GM18873 (cell line): ENCODE data around the gene DENND1B.
A peak's percentile ranks its signal among the peaks of the same experiment; 100 is the strongest.
"Not testable (repeated sequence)": the region's sequence is repeated elsewhere in the genome, so short reads cannot be mapped to it uniquely, and the experiment has no call there.

Experiments
- ATAC-seq: cut with Tn5 transposase; IDR thresholded peaks from one replicate; pipeline ENCODE4 v1.9.1; 2021; ENCODE audit warnings: mild to moderate bottlenecking, moderate library complexity, moderate number of reproducible peaks; ENCODE audit not compliant: unreplicated experiment, low FRiP score

DENND1B gene

GRCh38 chr1:197577580-197577979 is 197.7 kb downstream of the DENND1B start:
- no peak for ATAC-seq

GRCh38 chr1:197575531-197575930 is 199.7 kb downstream of the DENND1B start:
- not testable (repeated sequence) for ATAC-seq

GRCh38 chr1:197572169-197572568 is 203.1 kb downstream of the DENND1B start:
- ATAC-seq: no peak

- ATAC-seq: no peak
Measured at GRCh38 chr1:197567442-197567841, 207.8 kb downstream of the DENND1B start.

- ATAC-seq: no peak
Measured at GRCh38 chr1:197561041-197561440, 214.2 kb downstream of the DENND1B start.

GRCh38 chr1:197559655-197560054 is 215.6 kb downstream of the DENND1B start:
- no peak for ATAC-seq

GRCh38 chr1:197559244-197559643 is 216.0 kb downstream of the DENND1B start:
- ATAC-seq: no peak

- ATAC-seq: no peak
Measured at GRCh38 chr1:197557302-197557701, 218.0 kb downstream of the DENND1B start.

GRCh38 chr1:197553281-197553680 is 222.0 kb downstream of the DENND1B start:
- ATAC-seq: no peak

GRCh38 chr1:197546989-197547388 is 228.3 kb downstream of the DENND1B start:
- no peak for ATAC-seq

- no peak for ATAC-seq
Measured at GRCh38 chr1:197544553-197544952, 230.7 kb downstream of the DENND1B start.

- no peak for ATAC-seq
Measured at GRCh38 chr1:197544130-197544529, 231.2 kb downstream of the DENND1B start.

GRCh38 chr1:197541411-197541810 is 233.9 kb downstream of the DENND1B start:
- no peak for ATAC-seq

- no peak for ATAC-seq
Measured at GRCh38 chr1:197526736-197527371, 248.4 kb downstream of the DENND1B start.

GRCh38 chr1:197521118-197521739 is 254.1 kb downstream of the DENND1B start:
- ATAC-seq: peak; percentile 39

- no peak for ATAC-seq
Measured at GRCh38 chr1:197519741-197520334, 255.4 kb downstream of the DENND1B start.

- ATAC-seq: no peak
Measured at GRCh38 chr1:197515421-197515820, 259.9 kb downstream of the DENND1B start.

GRCh38 chr1:197510691-197511378 is 264.4 kb downstream of the DENND1B start:
- ATAC-seq: no peak

GRCh38 chr1:197496722-197497121 is 278.6 kb downstream of the DENND1B start:
- ATAC-seq: no peak

GRCh38 chr1:197491505-197491904 is 283.8 kb downstream of the DENND1B start:
- not testable (repeated sequence) for ATAC-seq

GRCh38 chr1:197486946-197487345 is 288.3 kb downstream of the DENND1B start:
- no peak for ATAC-seq
